Adrenal gland (tissue), 12 donors: ENCODE data around the gene HEG1. TPM values are rescaled to one million over a fixed set of nuclear protein-coding genes. Genes with fewer than 3 reads are reported as not detected.

Source experiments
- DNase-seq, 7 donors: peaks; one replicate each; pipeline ENCODE4 v3.0.0-alpha.2; 2019 to 2020
- H3K27ac ChIP-seq, 5 donors: fragments of 200-600 bp; sonication (generic) in 4 of 5; 1 replicate in 3 of 5; 2 replicates in 2 of 5; pipeline versions ENCODE4 v1.5.1 to v1.8.0; 2016 to 2020; ENCODE audit warnings: mild to moderate bottlenecking in 1 of 5
- H3K27me3 ChIP-seq: fragments of 200-600 bp; 2 replicates; pipeline ENCODE4 v1.8.0; 2021
- H3K36me3 ChIP-seq, 2 donors: fragments of 200-600 bp; replicated peaks in 1 of 2; 1 replicate in 1 of 2; 2 replicates in 1 of 2; pipeline versions ENCODE4 v1.5.1 to v1.8.0; 2018 to 2022
- H3K4me1 ChIP-seq, 2 donors: fragments of 200-600 bp; replicated peaks in 1 of 2; 1 replicate in 1 of 2; 2 replicates in 1 of 2; pipeline versions ENCODE4 v1.5.1 to v1.8.0; 2018 to 2021
- H3K4me3 ChIP-seq, 4 donors: fragments of 200-600 bp; sonication (generic) in 3 of 4; one replicate each; pipeline ENCODE4 v1.5.1; 2016 to 2018
- H3K9me3 ChIP-seq, 3 donors: fragments of 200-600 bp; sonication (generic) in 1 of 3; replicated peaks in 1 of 3; 1 replicate in 2 of 3; 2 replicates in 1 of 3; pipeline versions ENCODE4 v1.5.1 to v1.8.0; 2016 to 2021
- CTCF ChIP-seq, 6 experiments: fragments of 450-650 bp in 4 of 6; fragments of 200-600 bp in 2 of 6; sonication (generic) in 1 of 6; IDR thresholded peaks; 1 replicate in 5 of 6; 2 replicates in 1 of 6; pipeline versions ENCODE4 v1.5.1 to v1.8.0; 2016 to 2021; ENCODE audit warnings: antibody characterized with exemption in 6 of 6, mild to moderate bottlenecking in 2 of 6, moderate library complexity in 1 of 6
- POLR2A ChIP-seq, 2 donors: fragments of 450-650 bp; IDR thresholded peaks; one replicate each; pipeline ENCODE4 v1.6.1; 2017; ENCODE audit warnings: antibody characterized with exemption in 2 of 2, mild to moderate bottlenecking in 2 of 2, moderate library complexity in 1 of 2
- WGBS, 4 donors: extraction: QIAGEN DNeasy Blood & Tissue Kit in 2 of 4; methylation state at CpG; one replicate each; pipeline versions ENCODE4 v1.1.5 to v1.1.7; 2013 to 2017; 5-methylcytosine and 5-hydroxymethylcytosine counted together
- intact Hi-C, 2 donors: fragments of 100-400 bp; cut with DNase I; formaldehyde crosslinking; loops; one replicate each; pipeline versions ENCODE4 v1.14.1 to v1.15.0; 2022 to 2023
- polyA plus RNA-seq, 3 donors: library from polyadenylated mRNA; stranded (reverse); fragments of 200-250 nt in 2 of 3; fragments of 350-450 nt in 1 of 3; fragmentation: Illumina TruSeq in 1 of 3; extraction: RNeasy Lipid Tissue Mini Kit (QIAGEN cat#74804) in 1 of 3; gene quantifications; one replicate each; pipeline ENCODE4 v1.2.3, GENCODE V29; 2013 to 2014
- total RNA-seq, 9 donors: library from RNA; depleted of rRNA in 4 of 9; stranded (reverse); fragments of >200 nt in 4 of 9; fragments of 120-200 nt in 1 of 9; fragmentation: NEBNext Ultra II Directional in 1 of 9; extraction: Animal tissue kit (Norgen Biotek cat#: 25700) in 1 of 9; gene quantifications; one replicate each; pipeline versions ENCODE4 v1.1.0 to v1.2.4, GENCODE V29; 2013 to 2023
- donor health status: healthy with polysubstance abuse.
- donor health status: Bipolar disorder and iron deficiency.
- donor health status: DM: yes; HTN: yes; CAD: no.
- donor health status: DM: no; HTN: no; CAD: no.
- donor health status: DM: no; HTN: no; CAD: no.
- donor health status: DM: yes; HTN: yes; CAD: no.

The HEG1 gene
- total and polyA plus RNA-seq, 12 donors, result 5.7 to 107 (median 37.9) TPM

DNA sequence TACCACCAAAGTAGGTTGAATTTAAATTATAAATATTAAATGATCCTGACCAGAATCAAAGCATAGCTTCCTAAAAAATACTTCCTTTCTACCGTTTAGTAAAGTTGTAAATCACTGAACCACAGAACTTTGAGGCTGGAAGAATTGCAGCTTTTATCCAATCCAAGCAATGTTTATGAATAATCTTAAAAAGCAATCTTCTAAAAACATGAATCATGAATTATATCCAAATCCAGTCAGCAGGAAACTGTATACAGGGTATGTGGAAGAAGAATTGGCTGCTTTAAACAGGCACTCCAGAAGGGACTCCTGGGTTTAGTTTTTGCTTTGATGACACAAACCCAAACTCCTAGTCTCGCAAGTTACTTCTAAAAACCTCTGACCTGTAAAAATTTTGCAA is 30.2 kb downstream of the HEG1 start:
- H3K36me3 ChIP-seq, result peaks cover 0 to 34% of the 10 kb centered on the region in 2 donors
- H3K9me3 ChIP-seq, result no peaks in the 10 kb centered on the region
- TF ChIP-seq CTCF (IDR thresholded peaks at IDR 0.05) (no peak), POLR2A (IDR thresholded peaks at IDR 0.05) (no peak)
- 53 to 64% (median 58%) methylated on average over 2 of the region's 2 CpGs for WGBS, 4 donors
- DNase-seq, result no peak
- no peak overlapping the region for H3K4me3 ChIP-seq
- intact Hi-C loops, result no loop called here
- H3K27me3 ChIP-seq, result no peaks in the 10 kb centered on the region
- H3K27ac ChIP-seq, result no peak overlapping the region
- peaks cover 6 to 12% of the 10 kb centered on the region in 2 donors for H3K4me1 ChIP-seq

- H3K4me3 ChIP-seq, result no peak overlapping the region
- no peaks in the 10 kb centered on the region for H3K9me3 ChIP-seq
- 74 to 82% (median 76%) methylated on average over 5 of the region's 5 CpGs for WGBS, 4 donors
- H3K27me3 ChIP-seq, result no peaks in the 10 kb centered on the region
- H3K4me1 ChIP-seq, result peaks cover 6 to 12% of the 10 kb centered on the region in 2 donors
- no peak for DNase-seq
- peak overlapping the region in 1 of 5 donors; percentile 18 for H3K27ac ChIP-seq
- intact Hi-C loops, result no loop called here
- H3K36me3 ChIP-seq, result peaks cover 0 to 41% of the 10 kb centered on the region in 2 donors
- TF ChIP-seq POLR2A (IDR thresholded peaks at IDR 0.05), result no peak
- no peak for TF ChIP-seq CTCF (IDR thresholded peaks at IDR 0.05)
These were observed 31.0 kb downstream of the HEG1 start for GRCh38 chr3:125024817-125025216.

DNA sequence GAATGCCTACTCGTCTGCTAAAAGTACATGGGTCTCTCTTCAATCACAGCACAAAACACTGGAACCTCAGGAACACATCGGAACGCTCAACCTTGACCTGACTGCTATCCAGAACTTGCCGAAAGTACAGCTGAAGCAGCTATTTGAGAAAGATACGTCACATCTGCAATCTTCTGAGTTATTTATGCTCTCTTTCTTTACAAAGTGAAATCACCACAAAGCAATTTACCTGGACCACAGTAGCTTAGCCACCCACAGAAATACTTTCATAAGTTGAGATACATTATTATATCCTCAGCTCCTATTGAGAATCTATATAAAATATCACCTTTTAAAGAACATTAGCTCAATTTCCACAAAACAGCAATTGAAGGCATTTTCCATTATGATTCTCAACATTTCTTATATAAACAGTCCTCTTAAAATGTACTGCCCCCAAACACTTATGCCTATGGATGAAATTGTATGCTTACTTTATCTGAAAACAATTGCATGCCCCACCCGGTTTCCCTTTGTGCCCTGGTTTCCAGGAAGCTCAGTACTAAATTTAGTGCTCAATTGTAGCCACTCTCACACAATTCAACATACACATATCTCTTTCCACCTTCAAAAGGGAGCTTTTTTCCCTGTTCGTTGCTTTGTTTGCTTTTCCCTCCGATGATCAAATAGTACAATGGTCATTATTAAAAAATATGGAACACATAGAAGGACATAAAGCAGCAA is 31.8 kb downstream of the HEG1 start:
- Histone ChIP-seq H3K4me1 (peaks cover 6 to 12% of the 10 kb centered on the region in 2 donors), H3K27me3 (no peaks in the 10 kb centered on the region), H3K9me3 (no peaks in the 10 kb centered on the region), H3K36me3 (peaks cover 0 to 47% of the 10 kb centered on the region in 2 donors), H3K4me3 (no peak overlapping the region), H3K27ac (peak overlapping the region in 2 of 5 donors; percentile 3 to 56)
- DNase-seq, result peak in 1 of 7 donors; percentile 45
- WGBS, 4 donors, result 65 to 72% (median 67%) methylated on average over 8 of the region's 8 CpGs
- TF ChIP-seq CTCF (IDR thresholded peaks at IDR 0.05), result no peak
- TF ChIP-seq POLR2A (IDR thresholded peaks at IDR 0.05), result no peak
- intact Hi-C loops, result no loop called here

- 62 to 81% (median 65%) methylated on average over 2 of the region's 2 CpGs for WGBS, 4 donors
- no peaks in the 10 kb centered on the region for H3K9me3 ChIP-seq
- peaks cover 6 to 12% of the 10 kb centered on the region in 2 donors for H3K4me1 ChIP-seq
- no peaks in the 10 kb centered on the region for H3K27me3 ChIP-seq
- DNase-seq, result no peak
- H3K4me3 ChIP-seq, result no peak overlapping the region
- intact Hi-C loops, result no loop called here
- TF ChIP-seq CTCF (IDR thresholded peaks at IDR 0.05), result no peak
- no peak for TF ChIP-seq POLR2A (IDR thresholded peaks at IDR 0.05)
- H3K27ac ChIP-seq, result no peak overlapping the region
- H3K36me3 ChIP-seq, result peaks cover 0 to 42% of the 10 kb centered on the region in 2 donors
These were observed 33.6 kb downstream of the HEG1 start for GRCh38 chr3:125022206-125022605.
